Memory B cell (primary cell): ENCODE measurements around the gene SLC43A2.
A peak's percentile ranks its signal among the peaks of the same experiment; 100 is the strongest.
"Not testable (repeated sequence)": the region's sequence is repeated elsewhere in the genome, so short reads cannot be mapped to it uniquely, and the experiment has no call there.

Experiments
- ATAC-seq: fragments of 150-1000 bp; cut with Tn5 transposase; 2 replicates; pipeline ENCODE4 v1.10.0; 2021; ENCODE audit warnings: low read depth, mild to moderate bottlenecking, moderate library complexity
- DNase-seq, 2 donors: peaks; one replicate each; pipeline ENCODE4 v3.0.0; 2022; ENCODE audit warnings: low spot score in 2 of 2
- H3K27ac Mint-ChIP-seq: one replicate; pipeline ENCODE4 v1.8.0; 2022; ENCODE audit warnings: mild to moderate bottlenecking, moderate library complexity, mixed read lengths
- H3K27me3 Mint-ChIP-seq: one replicate; pipeline ENCODE4 v1.8.0; 2022; ENCODE audit warnings: mixed read lengths
- H3K36me3 Mint-ChIP-seq: one replicate; pipeline ENCODE4 v1.8.0; 2022; ENCODE audit warnings: mild to moderate bottlenecking, mixed read lengths
- H3K4me1 Mint-ChIP-seq: one replicate; pipeline ENCODE4 v1.8.0; 2022; ENCODE audit warnings: mixed read lengths
- H3K4me3 Mint-ChIP-seq: one replicate; pipeline ENCODE4 v1.8.0; 2022; ENCODE audit warnings: mild to moderate bottlenecking, moderate library complexity, mixed read lengths
- H3K9me3 Mint-ChIP-seq: one replicate; pipeline ENCODE4 v1.8.0; 2022; ENCODE audit warnings: mixed read lengths

Gene SLC43A2

GRCh38 chr17:1551741-1552140, 76.9 kb downstream of the SLC43A2 start:
- H3K9me3 Mint-ChIP-seq = no peaks in the 10 kb centered on the region
- no peaks in the 10 kb centered on the region for H3K27me3 Mint-ChIP-seq
- peaks cover 34% of the 10 kb centered on the region for H3K4me1 Mint-ChIP-seq
- ATAC-seq = no peak
- peaks cover 25% of the 10 kb centered on the region for H3K36me3 Mint-ChIP-seq
- DNase-seq = no peak
- H3K27ac Mint-ChIP-seq = peak overlapping the region; percentile 14
- no peak overlapping the region for H3K4me3 Mint-ChIP-seq

GRCh38 chr17:1548032-1548431, 80.6 kb downstream of the SLC43A2 start:
- DNase-seq (no peak), ATAC-seq (no peak)
- Mint-ChIP-seq H3K4me1 (peaks cover 11% of the 10 kb centered on the region), H3K36me3 (peaks cover 33% of the 10 kb centered on the region), H3K27me3 (no peaks in the 10 kb centered on the region), H3K9me3 (no peaks in the 10 kb centered on the region), H3K4me3 (no peak overlapping the region), H3K27ac (no peak overlapping the region)

- peaks cover 8% of the 10 kb centered on the region for H3K4me1 Mint-ChIP-seq
- H3K36me3 Mint-ChIP-seq = peaks cover 29% of the 10 kb centered on the region
- ATAC-seq = no peak
- H3K27ac Mint-ChIP-seq = no peak overlapping the region
- H3K4me3 Mint-ChIP-seq = no peak overlapping the region
- H3K27me3 Mint-ChIP-seq = no peaks in the 10 kb centered on the region
- no peak for DNase-seq
- no peaks in the 10 kb centered on the region for H3K9me3 Mint-ChIP-seq
Measured at GRCh38 chr17:1546292-1546922, 82.2 kb downstream of the SLC43A2 start.

- Mint-ChIP-seq H3K27me3 (no peaks in the 10 kb centered on the region), H3K9me3 (no peaks in the 10 kb centered on the region), H3K36me3 (peaks cover 25% of the 10 kb centered on the region), H3K4me3 (no peak overlapping the region), H3K4me1 (peaks cover 5% of the 10 kb centered on the region), H3K27ac (no peak overlapping the region)
- DNase-seq (no peak), ATAC-seq (no peak)
Measured at GRCh38 chr17:1545618-1546017, 83.0 kb downstream of the SLC43A2 start.

- Mint-ChIP-seq H3K9me3 (no peaks in the 10 kb centered on the region), H3K4me1 (peaks cover 4% of the 10 kb centered on the region)
Measured at GRCh38 chr17:1542316-1542715, 86.3 kb downstream of the SLC43A2 start.

GRCh38 chr17:1541367-1541904, 87.2 kb downstream of the SLC43A2 start:
- Mint-ChIP-seq H3K4me3 (no peak overlapping the region), H3K9me3 (no peaks in the 10 kb centered on the region), H3K27me3 (no peaks in the 10 kb centered on the region), H3K27ac (no peak overlapping the region), H3K4me1 (peaks cover 4% of the 10 kb centered on the region), H3K36me3 (peaks cover 27% of the 10 kb centered on the region)
- DNase-seq = no peak
- ATAC-seq = no peak

More at GRCh38 chr17:1542316-1542715, 86.3 kb downstream of the SLC43A2 start:
- Mint-ChIP-seq H3K27me3 (no peaks in the 10 kb centered on the region), H3K27ac (no peak overlapping the region), H3K36me3 (peaks cover 27% of the 10 kb centered on the region), H3K4me3 (no peak overlapping the region)
- ATAC-seq (no peak), DNase-seq (no peak)

- Mint-ChIP-seq H3K27ac (no peak overlapping the region), H3K27me3 (no peaks in the 10 kb centered on the region)
- ATAC-seq = no peak
Measured at GRCh38 chr17:1539811-1540210, 88.8 kb downstream of the SLC43A2 start.

GRCh38 chr17:1535737-1536136, 92.9 kb downstream of the SLC43A2 start:
- peaks cover 19% of the 10 kb centered on the region for H3K36me3 Mint-ChIP-seq
- peaks cover 9% of the 10 kb centered on the region for H3K4me1 Mint-ChIP-seq
- ATAC-seq (no peak), DNase-seq (no peak)
- no peaks in the 10 kb centered on the region for H3K9me3 Mint-ChIP-seq
- H3K27me3 Mint-ChIP-seq = no peaks in the 10 kb centered on the region
- H3K27ac Mint-ChIP-seq = no peak overlapping the region
- no peak overlapping the region for H3K4me3 Mint-ChIP-seq

More at GRCh38 chr17:1539811-1540210, 88.8 kb downstream of the SLC43A2 start:
- Mint-ChIP-seq H3K4me1 (no peaks in the 10 kb centered on the region), H3K9me3 (no peaks in the 10 kb centered on the region), H3K4me3 (no peak overlapping the region), H3K36me3 (peaks cover 22% of the 10 kb centered on the region)
- no peak for DNase-seq

GRCh38 chr17:1533661-1534325, 94.8 kb downstream of the SLC43A2 start:
- ATAC-seq (no peak), DNase-seq (no peak)
- Mint-ChIP-seq H3K4me3 (no peak overlapping the region), H3K27me3 (no peaks in the 10 kb centered on the region), H3K36me3 (peaks cover 16% of the 10 kb centered on the region), H3K27ac (no peak overlapping the region), H3K4me1 (peaks cover 9% of the 10 kb centered on the region), H3K9me3 (no peaks in the 10 kb centered on the region)

- Mint-ChIP-seq H3K4me1 (peaks cover 9% of the 10 kb centered on the region), H3K9me3 (no peaks in the 10 kb centered on the region), H3K4me3 (no peak overlapping the region), H3K36me3 (peaks cover 14% of the 10 kb centered on the region), H3K27ac (peak overlapping the region; percentile 32), H3K27me3 (no peaks in the 10 kb centered on the region)
- ATAC-seq = peak; percentile 99
- peak; percentile 30 to 58 for DNase-seq
Measured at GRCh38 chr17:1532836-1533602, 95.6 kb downstream of the SLC43A2 start.

- Mint-ChIP-seq H3K36me3 (peaks cover 12% of the 10 kb centered on the region), H3K27me3 (no peaks in the 10 kb centered on the region), H3K4me1 (peaks cover 9% of the 10 kb centered on the region), H3K4me3 (no peak overlapping the region), H3K27ac (peak overlapping the region; percentile 12), H3K9me3 (no peaks in the 10 kb centered on the region)
- no peak for DNase-seq
- ATAC-seq = no peak
Measured at GRCh38 chr17:1529863-1530262, 98.8 kb downstream of the SLC43A2 start.

GRCh38 chr17:1526876-1527275, 101.8 kb downstream of the SLC43A2 start:
- not testable (repeated sequence) for DNase-seq, H3K4me3 Mint-ChIP-seq, H3K36me3 Mint-ChIP-seq, H3K4me1 Mint-ChIP-seq, H3K27me3 Mint-ChIP-seq, H3K27ac Mint-ChIP-seq, ATAC-seq, H3K9me3 Mint-ChIP-seq

- H3K4me3 Mint-ChIP-seq = no peak overlapping the region
- no peaks in the 10 kb centered on the region for H3K27me3 Mint-ChIP-seq
- H3K9me3 Mint-ChIP-seq = no peaks in the 10 kb centered on the region
- H3K27ac Mint-ChIP-seq = no peak overlapping the region
- ATAC-seq (no peak), DNase-seq (no peak)
- H3K4me1 Mint-ChIP-seq = no peaks in the 10 kb centered on the region
- H3K36me3 Mint-ChIP-seq = peaks cover 11% of the 10 kb centered on the region
Measured at GRCh38 chr17:1522626-1523025, 106.0 kb downstream of the SLC43A2 start.

- Mint-ChIP-seq H3K9me3 (no peaks in the 10 kb centered on the region), H3K36me3 (peaks cover 11% of the 10 kb centered on the region), H3K4me1 (no peaks in the 10 kb centered on the region), H3K27ac (no peak overlapping the region), H3K27me3 (no peaks in the 10 kb centered on the region), H3K4me3 (no peak overlapping the region)
- no peak for ATAC-seq
- no peak for DNase-seq
Measured at GRCh38 chr17:1521086-1521640, 107.5 kb downstream of the SLC43A2 start.
